Mesenchymal stem cell (in vitro differentiated cells and primary cell): ENCODE data around the gene PLAA.
"Not testable (repeated sequence)": the region's sequence is repeated elsewhere in the genome, so short reads cannot be mapped to it uniquely, and the experiment has no call there.

Experiments
- DNase-seq: peaks from one replicate; pipeline ENCODE4 v3.0.0-alpha.2; 2013
- H2AFZ ChIP-seq: one replicate; pipeline ENCODE4 v1.6.1; 2013; ENCODE audit warnings: low read depth, mild to moderate bottlenecking, control low read depth, inconsistent platforms, low read length, moderate library complexity
- H2AK5ac ChIP-seq: 2 replicates; pipeline ENCODE4 v1.6.1; 2013; ENCODE audit warnings: low read length, moderate library complexity, mild to moderate bottlenecking, inconsistent platforms; ENCODE audit not compliant: severe bottlenecking
- H2BK120ac ChIP-seq: one replicate; pipeline ENCODE4 v1.6.1; 2013; ENCODE audit warnings: low read depth, mild to moderate bottlenecking, inconsistent platforms, low read length, moderate library complexity
- H2BK12ac ChIP-seq, 2 experiments: one replicate each; pipeline ENCODE4 v1.6.1; 2013; ENCODE audit warnings: inconsistent platforms in 2 of 2, low read length in 2 of 2, mild to moderate bottlenecking in 2 of 2, moderate library complexity in 2 of 2, control low read depth in 1 of 2
- H2BK15ac ChIP-seq: one replicate; pipeline ENCODE4 v1.6.1; 2013; ENCODE audit warnings: mild to moderate bottlenecking, low read depth, inconsistent platforms; ENCODE audit not compliant: poor library complexity, severe bottlenecking
- H2BK5ac ChIP-seq: 2 replicates; pipeline ENCODE4 v1.6.1; 2013; ENCODE audit warnings: low read depth, mild to moderate bottlenecking, low read length, control low read depth, inconsistent platforms; ENCODE audit not compliant: poor library complexity, severe bottlenecking
- H3K14ac ChIP-seq, 2 experiments: one replicate each; pipeline ENCODE4 v1.6.1; 2013; ENCODE audit warnings: inconsistent platforms in 2 of 2, low read length in 2 of 2, control low read depth in 1 of 2, mild to moderate bottlenecking in 1 of 2, moderate library complexity in 1 of 2
- H3K18ac ChIP-seq, 2 experiments: one replicate each; pipeline ENCODE4 v1.6.1; 2013; ENCODE audit warnings: inconsistent platforms in 2 of 2, low read length in 2 of 2, control low read depth in 1 of 2, low read depth in 1 of 2, mild to moderate bottlenecking in 1 of 2
- H3K23ac ChIP-seq, 2 experiments: one replicate each; pipeline ENCODE4 v1.6.1; 2013; ENCODE audit warnings: inconsistent platforms in 2 of 2, low read length in 2 of 2, mild to moderate bottlenecking in 2 of 2, moderate library complexity in 2 of 2, control low read depth in 1 of 2
- H3K27ac ChIP-seq: 2 replicates; pipeline ENCODE4 v1.5.1; 2013; ENCODE audit warnings: mild to moderate bottlenecking, moderate library complexity, low read length, control low read depth, inconsistent platforms; ENCODE audit not compliant: poor library complexity, severe bottlenecking
- H3K27me3 ChIP-seq, 2 experiments: 2 replicates each; pipeline versions ENCODE4 v1.6.1 to v1.7.0; 2013; ENCODE audit warnings: low read length in 2 of 2, mild to moderate bottlenecking in 2 of 2, moderate library complexity in 2 of 2, control low read depth in 1 of 2, inconsistent platforms in 1 of 2; ENCODE audit not compliant: control insufficient read depth in 1 of 2, insufficient read depth in 1 of 2
- H3K36me3 ChIP-seq, 2 experiments: 2 replicates each; pipeline versions ENCODE4 v1.6.1 to v1.7.0; 2013; ENCODE audit warnings: low read length in 2 of 2, control low read depth in 1 of 2, inconsistent platforms in 1 of 2, low read depth in 1 of 2, mild to moderate bottlenecking in 1 of 2; ENCODE audit not compliant: insufficient read depth in 2 of 2, control insufficient read depth in 1 of 2
- H3K4ac ChIP-seq, 2 experiments: one replicate each; pipeline ENCODE4 v1.6.1; 2013; ENCODE audit warnings: inconsistent platforms in 2 of 2, low read length in 2 of 2, mild to moderate bottlenecking in 2 of 2, moderate library complexity in 2 of 2, control low read depth in 1 of 2, low read depth in 1 of 2
- H3K4me1 ChIP-seq: 2 replicates; pipeline ENCODE4 v1.6.1; 2013; ENCODE audit warnings: low read depth, low read length, control low read depth; ENCODE audit not compliant: control insufficient read depth, insufficient read depth
- H3K4me2 ChIP-seq: 2 replicates; pipeline ENCODE4 v1.6.1; 2013; ENCODE audit warnings: low read length, mild to moderate bottlenecking, inconsistent platforms; ENCODE audit not compliant: poor library complexity, severe bottlenecking
- H3K4me3 ChIP-seq, 2 experiments: 2 replicates each; pipeline versions ENCODE4 v1.5.1 to v1.7.0; 2013; ENCODE audit warnings: low read length in 2 of 2, mild to moderate bottlenecking in 2 of 2, control low read depth in 1 of 2, low read depth in 1 of 2; ENCODE audit not compliant: insufficient read depth in 1 of 2
- H3K79me1 ChIP-seq: replicated peaks from 2 replicates; pipeline ENCODE4 v1.6.1; 2013; ENCODE audit warnings: mild to moderate bottlenecking, control low read depth, low read length, inconsistent platforms; ENCODE audit not compliant: poor library complexity, severe bottlenecking
- H3K9ac ChIP-seq: 2 replicates; pipeline ENCODE4 v1.7.0; 2013; ENCODE audit warnings: mild to moderate bottlenecking, low read length, moderate library complexity
- H3K9me3 ChIP-seq: 2 replicates; pipeline ENCODE4 v1.7.0; 2013; ENCODE audit warnings: mild to moderate bottlenecking, low read length; ENCODE audit not compliant: control insufficient read depth
- H4K8ac ChIP-seq: one replicate; pipeline ENCODE4 v1.6.1; 2013; ENCODE audit warnings: inconsistent platforms, mild to moderate bottlenecking, low read length, moderate library complexity
- H4K91ac ChIP-seq: one replicate; pipeline ENCODE4 v1.6.1; 2013; ENCODE audit warnings: mild to moderate bottlenecking, low read length, inconsistent platforms
- WGBS: methylation state at CpG from one replicate; pipeline ENCODE4 v1.1.7; 2013; ENCODE audit warnings: mixed read lengths; 5-methylcytosine and 5-hydroxymethylcytosine counted together

Gene PLAA

DNA sequence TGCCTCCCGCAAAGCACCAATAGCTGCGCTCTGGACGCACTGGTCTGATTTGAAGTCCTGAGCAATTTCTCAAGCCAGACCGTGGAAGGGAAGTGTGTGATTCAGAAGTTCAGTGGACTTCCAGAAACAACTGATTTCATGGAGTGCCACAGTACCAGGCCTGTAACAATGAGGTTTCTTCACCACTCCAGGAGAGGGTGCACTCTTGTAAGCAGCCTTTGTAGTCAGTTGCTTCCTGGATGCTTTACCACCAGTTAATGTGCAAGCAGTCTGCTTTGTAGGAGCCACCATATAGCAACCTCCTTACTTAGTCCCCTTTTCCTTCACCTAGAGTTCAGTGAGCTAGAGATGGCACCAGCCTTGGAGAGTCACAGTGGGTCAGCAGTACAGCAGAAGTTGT, 66.8 kb downstream of the PLAA start:
- H3K9me3 ChIP-seq, result no peaks in the 10 kb centered on the region
- no peak overlapping the region for H2BK12ac ChIP-seq
- H2AFZ ChIP-seq, result no peak overlapping the region
- H3K4ac ChIP-seq, result no peak overlapping the region
- H2BK5ac ChIP-seq, result no peak overlapping the region
- no peak overlapping the region for H2AK5ac ChIP-seq
- peaks cover 19 to 61% of the 10 kb centered on the region in 2 experiments for H3K36me3 ChIP-seq
- DNase-seq, result no peak
- H3K4me1 ChIP-seq, result no peaks in the 10 kb centered on the region
- H3K23ac ChIP-seq, result no peak overlapping the region
- no peak overlapping the region for H3K9ac ChIP-seq
- peaks cover 26% of the 10 kb centered on the region for H3K79me1 ChIP-seq
- H3K4me2 ChIP-seq, result no peak overlapping the region
- H3K27me3 ChIP-seq, result no peaks in the 10 kb centered on the region
- 97% methylated on average over 4 of the region's 4 CpGs for WGBS
- no peak overlapping the region for H2BK120ac ChIP-seq
- no peak overlapping the region for H4K91ac ChIP-seq
- no peak overlapping the region for H3K18ac ChIP-seq
- no peak overlapping the region for H3K4me3 ChIP-seq
- no peak overlapping the region for H4K8ac ChIP-seq
- no peak overlapping the region for H3K27ac ChIP-seq
- H3K14ac ChIP-seq, result no peak overlapping the region
- no peak overlapping the region for H2BK15ac ChIP-seq

DNA sequence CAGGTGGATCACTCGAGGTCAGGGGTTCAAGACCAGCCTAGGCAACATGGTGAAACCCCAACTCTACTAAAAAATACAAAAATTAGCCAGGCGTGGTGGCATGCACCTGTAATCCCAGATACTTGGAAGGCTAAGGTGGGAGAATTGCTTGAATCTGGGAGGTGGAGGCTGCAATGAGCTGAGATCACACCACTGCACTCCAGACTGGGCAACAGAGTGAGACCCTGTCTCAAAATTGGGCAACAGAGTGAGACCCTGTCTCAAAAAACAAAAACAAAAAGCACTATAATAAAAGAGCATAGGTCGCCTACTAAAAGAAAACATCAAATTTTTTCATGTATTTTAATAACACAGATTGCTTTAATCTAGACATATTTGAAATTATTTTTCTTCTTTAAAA, 71.9 kb downstream of the PLAA start:
- H2AK5ac ChIP-seq, H3K18ac ChIP-seq, H2BK5ac ChIP-seq, DNase-seq, H2BK15ac ChIP-seq, H4K8ac ChIP-seq, H2AFZ ChIP-seq, H4K91ac ChIP-seq, H3K27ac ChIP-seq, H3K9me3 ChIP-seq, H3K4ac ChIP-seq, H3K23ac ChIP-seq, H2BK12ac ChIP-seq, H3K27me3 ChIP-seq, H3K14ac ChIP-seq, H3K4me3 ChIP-seq, H3K9ac ChIP-seq, H2BK120ac ChIP-seq, H3K4me2 ChIP-seq, H3K4me1 ChIP-seq: not testable (repeated sequence)
- 86% methylated on average over 2 of the region's 3 CpGs for WGBS
- H3K36me3 ChIP-seq, result peaks cover 9 to 23% of the 10 kb centered on the region in 2 experiments
- peaks cover 14% of the 10 kb centered on the region for H3K79me1 ChIP-seq

GRCh38 chr9:26870292-26870691, 76.8 kb downstream of the PLAA start:
- Histone ChIP-seq H3K27me3 (no peaks in the 10 kb centered on the region), H4K8ac (no peak overlapping the region), H3K14ac (no peak overlapping the region), H3K27ac (peak overlapping the region; percentile 73), H2BK120ac (no peak overlapping the region), H3K4me2 (peak overlapping the region; percentile 16), H2AFZ (no peak overlapping the region), H3K4ac (no peak overlapping the region), H3K23ac (no peak overlapping the region), H2BK5ac (peak overlapping the region; percentile 62), H3K36me3 (peaks cover 4 to 14% of the 10 kb centered on the region in 2 experiments), H3K9me3 (no peaks in the 10 kb centered on the region), H3K18ac (no peak overlapping the region), H2AK5ac (peak overlapping the region; percentile 85), H3K4me1 (peaks cover 6% of the 10 kb centered on the region), H3K4me3 (no peak overlapping the region), H2BK15ac (no peak overlapping the region), H4K91ac (no peak overlapping the region), H2BK12ac (no peak overlapping the region), H3K9ac (no peak overlapping the region), H3K79me1 (peaks cover 10% of the 10 kb centered on the region)
- peak; percentile 64 for DNase-seq
- 84% methylated on average over 4 of the region's 8 CpGs for WGBS

GRCh38 chr9:26863074-26863473, 84.0 kb downstream of the PLAA start:
- peak; percentile 22 for DNase-seq
- H3K27me3 ChIP-seq, result no peaks in the 10 kb centered on the region
- H4K91ac ChIP-seq, result no peak overlapping the region
- peaks cover 7% of the 10 kb centered on the region for H3K79me1 ChIP-seq
- no CpG with 5 or more reads among the region's 1 CpG for WGBS
- no peaks in the 10 kb centered on the region for H3K9me3 ChIP-seq
- H3K14ac ChIP-seq, result no peak overlapping the region
- no peak overlapping the region for H3K4me2 ChIP-seq
- H3K23ac ChIP-seq, result no peak overlapping the region
- no peak overlapping the region for H2BK120ac ChIP-seq
- no peak overlapping the region for H3K4me3 ChIP-seq
- no peak overlapping the region for H3K27ac ChIP-seq
- H2BK15ac ChIP-seq, result no peak overlapping the region
- H3K9ac ChIP-seq, result no peak overlapping the region
- H2BK5ac ChIP-seq, result no peak overlapping the region
- no peak overlapping the region for H2AK5ac ChIP-seq
- no peak overlapping the region for H3K18ac ChIP-seq
- no peak overlapping the region for H3K4ac ChIP-seq
- no peak overlapping the region for H2AFZ ChIP-seq
- no peak overlapping the region for H4K8ac ChIP-seq
- no peak overlapping the region for H2BK12ac ChIP-seq
- H3K36me3 ChIP-seq, result peaks cover 4 to 13% of the 10 kb centered on the region in 2 experiments
- no peaks in the 10 kb centered on the region for H3K4me1 ChIP-seq
